Activated CD8-positive, alpha-beta T cell treated with anti-CD3 and anti-CD28 coated beads for 36 hours (primary cell): ENCODE results near the gene AARS2. TPM values are rescaled to one million over a fixed set of nuclear protein-coding genes. Genes with fewer than 3 reads are reported as not detected.

ENCODE experiments used
- ATAC-seq: fragments of 200-7000 bp; cut with Tn5 transposase; one replicate; pipeline ENCODE4 v1.10.0; 2021; ENCODE audit warnings: mild to moderate bottlenecking, moderate library complexity
- CTCF ChIA-PET: fragments of 350-600 bp; sonication (Branson Sonifier 250); formaldehyde crosslinking; loops from one replicate; lab custom pipeline; 2021; ENCODE audit warnings: antibody characterized with exemption; lab: Charles Lee
- POLR2A ChIA-PET: fragments of 350-600 bp; sonication (Branson Sonifier 250); formaldehyde crosslinking; loops from one replicate; lab custom pipeline; 2021; ENCODE audit warnings: antibody characterized with exemption; lab: Charles Lee
- DNase-seq: peaks from one replicate; pipeline ENCODE4 v3.0.0-alpha.2; 2020
- H3K27ac Mint-ChIP-seq: one replicate; pipeline ENCODE4 v1.8.0; 2021; ENCODE audit warnings: mild to moderate bottlenecking, mixed read lengths
- H3K27me3 Mint-ChIP-seq: one replicate; pipeline ENCODE4 v1.8.0; 2021; ENCODE audit warnings: mixed read lengths
- H3K36me3 Mint-ChIP-seq: one replicate; pipeline ENCODE4 v1.8.0; 2021; ENCODE audit warnings: low read depth, mixed read lengths
- H3K4me1 Mint-ChIP-seq: one replicate; pipeline ENCODE4 v1.8.0; 2021; ENCODE audit warnings: low read depth, mixed read lengths
- H3K4me3 Mint-ChIP-seq: one replicate; pipeline ENCODE4 v1.8.0; 2021; ENCODE audit warnings: mild to moderate bottlenecking, moderate library complexity, mixed read lengths
- H3K9me3 Mint-ChIP-seq: one replicate; pipeline ENCODE4 v1.8.0; 2021; ENCODE audit warnings: mixed read lengths
- CTCF ChIP-seq: fragments of 200-600 bp; IDR thresholded peaks from one replicate; pipeline ENCODE4 v1.8.0; 2022; ENCODE audit warnings: antibody characterized with exemption, mild to moderate bottlenecking
- intact Hi-C: fragments of 100-400 bp; cut with micrococcal nuclease; formaldehyde crosslinking; loops from one replicate; pipeline ENCODE4 v1.10.0; 2022
- total RNA-seq, 2 experiments: library from RNA; stranded (reverse); gene quantifications; one replicate each; pipeline ENCODE4 v1.2.3, GENCODE V29; 2021

AARS2 gene
- total RNA-seq, 2 experiments from 2014 or later = 16.2 to 16.3 TPM

GRCh38 chr6:44342052-44342451, 28.9 kb upstream of the AARS2 start:
- POLR2A ChIA-PET = interaction anchor here (1.5 kb wide), 1 partner anchor 10 kb away, joined by 3 read pairs; no protein-coding TSS in a partner anchor
- intact Hi-C loops = no loop called here

GRCh38 chr6:44341095-44341890, 28.1 kb upstream of the AARS2 start:
- intact Hi-C loops = no loop called here
- no peak for ATAC-seq
- DNase-seq = no peak
- ChIA-PET CTCF (interaction anchor here (0.9 to 5.4 kb wide), 3 partner anchors 16 to 73 kb away, joined by 3 to 32 read pairs (median 3); partner anchors contain the start of genes AARS2 and TMEM151B), POLR2A (interaction anchor here (0.6 kb wide), 1 partner anchor 361 kb away, joined by 3 read pairs; no protein-coding TSS in a partner anchor)
- Mint-ChIP-seq H3K9me3 (no peaks in the 10 kb centered on the region), H3K4me1 (no peaks in the 10 kb centered on the region), H3K27ac (no peak overlapping the region), H3K36me3 (no peaks in the 10 kb centered on the region), H3K27me3 (peaks cover 32% of the 10 kb centered on the region), H3K4me3 (no peak overlapping the region)
- no peak for TF ChIP-seq CTCF

More at GRCh38 chr6:44342052-44342451, 28.9 kb upstream of the AARS2 start:
- Mint-ChIP-seq H3K4me1 (no peaks in the 10 kb centered on the region), H3K4me3 (no peak overlapping the region), H3K27ac (no peak overlapping the region), H3K36me3 (no peaks in the 10 kb centered on the region), H3K27me3 (peaks cover 32% of the 10 kb centered on the region), H3K9me3 (no peaks in the 10 kb centered on the region)
- CTCF ChIA-PET = interaction anchor here (0.9 to 5.4 kb wide), 3 partner anchors 17 to 74 kb away, joined by 3 to 32 read pairs (median 3); partner anchors contain the start of genes AARS2 and TMEM151B
- no peak for DNase-seq
- ATAC-seq = no peak
- no peak for TF ChIP-seq CTCF

GRCh38 chr6:44339763-44340625, 26.8 kb upstream of the AARS2 start:
- ATAC-seq = peak; percentile 64
- Mint-ChIP-seq H3K27me3 (peaks cover 25% of the 10 kb centered on the region), H3K27ac (no peak overlapping the region), H3K9me3 (no peaks in the 10 kb centered on the region), H3K36me3 (no peaks in the 10 kb centered on the region), H3K4me1 (no peaks in the 10 kb centered on the region), H3K4me3 (no peak overlapping the region)
- intact Hi-C loops = loop anchor here (2.0 to 5.0 kb wide), 2 partner anchors 167 to 243 kb away; no protein-coding TSS in a partner anchor
- DNase-seq = peak; percentile 24
- TF ChIP-seq CTCF = no peak
- POLR2A ChIA-PET = interaction anchor here (0.8 kb wide), 1 partner anchor 44 kb away, joined by 3 read pairs; no protein-coding TSS in a partner anchor
- CTCF ChIA-PET = interaction anchor here (0.9 to 8.4 kb wide), 12 partner anchors 10 to 244 kb away, joined by 3 to 165 read pairs (median 3); partner anchors contain the start of genes NFKBIE and TMEM151B

DNA sequence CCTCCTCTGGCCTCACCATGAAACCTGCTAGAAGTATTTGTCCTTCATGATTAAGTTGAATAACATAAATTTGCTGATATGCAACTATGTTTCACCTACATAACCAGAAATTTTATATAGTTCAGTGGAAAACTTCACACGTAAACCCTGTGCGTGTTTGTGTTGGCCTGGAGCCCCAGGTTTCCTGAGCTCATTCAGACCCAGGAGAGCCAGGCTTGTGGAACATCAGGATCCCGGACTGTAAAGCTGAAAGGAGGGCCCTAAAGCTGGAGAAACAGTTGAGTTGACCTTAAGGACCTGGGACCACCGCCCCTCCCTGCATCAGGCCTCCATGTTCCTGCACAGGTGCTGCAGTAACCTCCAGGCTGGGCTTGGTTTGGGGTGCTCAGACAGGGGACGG, 26.2 kb upstream of the AARS2 start:
- H3K4me3 Mint-ChIP-seq = no peak overlapping the region
- intact Hi-C loops = loop anchor here (2.0 to 5.0 kb wide), 2 partner anchors 166 to 242 kb away; no protein-coding TSS in a partner anchor
- no peak for TF ChIP-seq CTCF
- CTCF ChIA-PET = interaction anchor here (0.6 to 8.4 kb wide), 17 partner anchors 9 to 243 kb away, joined by 3 to 165 read pairs (median 3); partner anchors contain the start of genes AARS2, NFKBIE and TMEM151B
- POLR2A ChIA-PET = interaction anchor here (2.5 kb wide), 1 partner anchor 70 kb away, joined by 8 read pairs; the partner anchor contains the start of gene TMEM151B
- peaks cover 22% of the 10 kb centered on the region for H3K27me3 Mint-ChIP-seq
- no peaks in the 10 kb centered on the region for H3K9me3 Mint-ChIP-seq
- H3K4me1 Mint-ChIP-seq = no peaks in the 10 kb centered on the region
- no peak for DNase-seq
- ATAC-seq = no peak
- no peak overlapping the region for H3K27ac Mint-ChIP-seq
- no peaks in the 10 kb centered on the region for H3K36me3 Mint-ChIP-seq
